OCI-LY1 (cell line): ENCODE results near the gene AURKAIP1.

Experiments used
- H2AFZ ChIP-seq: fragments of 200-600 bp; sonication (generic), shearing (Covaris generic); 2 replicates; pipeline ENCODE4 v1.6.0; 2014; ENCODE audit warnings: antibody characterized with exemption, mild to moderate bottlenecking, low read length
- H3F3A ChIP-seq: fragments of 200-600 bp; sonication (generic), shearing (Covaris generic); 2 replicates; pipeline ENCODE4 v1.6.0; 2014; ENCODE audit warnings: mild to moderate bottlenecking, antibody characterized with exemption, low read length, moderate library complexity; ENCODE audit not compliant: insufficient read depth
- H3K27ac ChIP-seq: fragments of 200-600 bp; sonication (generic); 2 replicates; pipeline ENCODE4 v1.5.1; 2014; ENCODE audit warnings: low read length, mixed run types, mild to moderate bottlenecking, low read depth; ENCODE audit not compliant: poor library complexity, severe bottlenecking
- H3K27me3 ChIP-seq: fragments of 200-600 bp; sonication (generic); 2 replicates; pipeline ENCODE4 v1.6.0; 2014; ENCODE audit warnings: antibody characterized with exemption, mild to moderate bottlenecking, low read length, moderate library complexity; ENCODE audit not compliant: insufficient read depth
- H3K36me3 ChIP-seq: fragments of 200-600 bp; sonication (generic); 2 replicates; pipeline ENCODE4 v1.6.1; 2014; ENCODE audit warnings: mild to moderate bottlenecking, antibody characterized with exemption, low read length, moderate library complexity, mixed read lengths; ENCODE audit not compliant: insufficient read depth
- H3K4me1 ChIP-seq: fragments of 200-600 bp; sonication (generic); 2 replicates; pipeline ENCODE4 v1.5.1; 2014; ENCODE audit warnings: mild to moderate bottlenecking, low read length, moderate library complexity; ENCODE audit not compliant: insufficient read depth, severe bottlenecking
- H3K4me2 ChIP-seq: fragments of 200-600 bp; sonication (generic), shearing (Covaris generic); 2 replicates; pipeline ENCODE4 v1.6.1; 2014; ENCODE audit warnings: low read length
- H3K4me3 ChIP-seq: fragments of 200-600 bp; sonication (generic); 2 replicates; pipeline ENCODE4 v1.5.1; 2014; ENCODE audit warnings: low read length, low read depth, mild to moderate bottlenecking, mixed read lengths; ENCODE audit not compliant: poor library complexity, severe bottlenecking
- H3K79me2 ChIP-seq: fragments of 200-600 bp; shearing (Covaris generic); 2 replicates; pipeline ENCODE4 v1.6.1; 2016; ENCODE audit warnings: mixed run types, low read length, mixed read lengths; ENCODE audit not compliant: insufficient read depth
- H3K9ac ChIP-seq: fragments of 200-600 bp; sonication (generic), shearing (Covaris generic); 2 replicates; pipeline ENCODE4 v1.6.1; 2014; ENCODE audit warnings: mild to moderate bottlenecking, low read length, mixed read lengths
- H3K9me2 ChIP-seq: fragments of 200-600 bp; sonication (generic), shearing (Covaris generic); 2 replicates; pipeline ENCODE4 v1.6.1; 2014; ENCODE audit warnings: low read depth, mild to moderate bottlenecking, low read length, mixed read lengths
- H3K9me3 ChIP-seq: fragments of 200-600 bp; shearing (Covaris generic); 2 replicates; pipeline ENCODE4 v1.6.1; 2014; ENCODE audit warnings: low read length, mixed read lengths
- H4K20me1 ChIP-seq: fragments of 200-600 bp; sonication (generic), shearing (Covaris generic); 2 replicates; pipeline ENCODE4 v1.6.0; 2016; ENCODE audit warnings: mild to moderate bottlenecking, low read length; ENCODE audit not compliant: insufficient read depth
- CTCF ChIP-seq: fragments of 200-600 bp; sonication (generic), shearing (Covaris generic); IDR thresholded peaks from 2 replicates; pipeline ENCODE4 v1.5.1; 2017; ENCODE audit warnings: mild to moderate bottlenecking, antibody characterized with exemption, low read length, moderate library complexity, mixed read lengths
- EZH2 ChIP-seq: fragments of 200-600 bp; sonication (generic), shearing (Covaris generic); IDR thresholded peaks from 2 replicates; pipeline ENCODE4 v1.8.0; 2017; ENCODE audit warnings: borderline replicate concordance, mixed run types, mild to moderate bottlenecking, antibody characterized with exemption, low read length, moderate library complexity, mixed read lengths

AURKAIP1 gene

GRCh38 chr1:1374929-1375662 is at the start of gene AURKAIP1:
Gene AURKAIP1 (minus strand): TSS chr1:1375207. CDS start chr1:1374756, 451 bp downstream.
- Histone ChIP-seq H3K79me2 (peaks cover 10% of the 10 kb centered on the region; the same call in 1 of the 2 replicates), H4K20me1 (no peaks in the 10 kb centered on the region), H3K4me3 (peak within 1 kb of the TSS; percentile 98), H3K9me3 (no peaks in the 10 kb centered on the region), H3K27ac (peak within 1 kb of the TSS; percentile 75), H3K4me2 (peak within 1 kb of the TSS; percentile 85), H3K36me3 (peaks cover 14% of the 10 kb centered on the region; the same call in 1 of the 2 replicates), H3K9me2 (no peaks in the 10 kb centered on the region), H3K27me3 (no peaks in the 10 kb centered on the region), H3K9ac (peak within 1 kb of the TSS; percentile 100), H3F3A (no peaks in the 10 kb centered on the region), H2AFZ (no peak within 1 kb of the TSS), H3K4me1 (peaks cover 39% of the 10 kb centered on the region)
- no peak for TF ChIP-seq EZH2
- peak; percentile 14; the same call in 1 of the 2 replicates for TF ChIP-seq CTCF

DNA sequence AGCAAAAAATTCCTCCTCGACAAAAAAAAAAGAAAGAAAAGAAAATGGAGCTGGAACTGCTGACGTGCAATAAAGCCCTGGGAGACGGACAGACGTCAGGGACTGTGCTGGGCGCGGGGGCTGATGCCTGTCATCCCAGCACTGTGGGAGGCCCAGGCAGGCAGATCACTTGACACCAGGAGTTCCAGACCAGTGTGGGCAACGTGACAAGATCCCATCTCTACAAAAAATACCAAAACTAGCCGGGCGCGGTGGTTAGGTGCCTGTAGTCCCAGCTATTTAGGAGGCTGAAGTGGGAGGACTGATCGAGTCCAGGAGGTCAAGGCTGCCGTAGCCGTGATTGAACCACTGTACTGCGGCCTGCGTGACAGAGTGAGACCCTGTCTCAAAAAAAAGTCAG is 49.7 kb upstream of the AURKAIP1 start:
- H3K4me2 ChIP-seq: no peak overlapping the region
- no peaks in the 10 kb centered on the region for H3K9me3 ChIP-seq
- H4K20me1 ChIP-seq: no peaks in the 10 kb centered on the region
- no peaks in the 10 kb centered on the region for H3K9me2 ChIP-seq
- no peak overlapping the region for H2AFZ ChIP-seq
- H3K27ac ChIP-seq: no peak overlapping the region
- H3K36me3 ChIP-seq: no peaks in the 10 kb centered on the region
- H3K79me2 ChIP-seq: no peaks in the 10 kb centered on the region
- no peak overlapping the region for H3K4me3 ChIP-seq
- no peaks in the 10 kb centered on the region for H3F3A ChIP-seq
- TF ChIP-seq EZH2 (no peak), CTCF (no peak)
- 0 out of 2 replicates have a peak, but pooled peaks cover 10% of the 10 kb centered on the region for H3K27me3 ChIP-seq
- H3K9ac ChIP-seq: no peak overlapping the region
- H3K4me1 ChIP-seq: peaks cover 5% of the 10 kb centered on the region

DNA sequence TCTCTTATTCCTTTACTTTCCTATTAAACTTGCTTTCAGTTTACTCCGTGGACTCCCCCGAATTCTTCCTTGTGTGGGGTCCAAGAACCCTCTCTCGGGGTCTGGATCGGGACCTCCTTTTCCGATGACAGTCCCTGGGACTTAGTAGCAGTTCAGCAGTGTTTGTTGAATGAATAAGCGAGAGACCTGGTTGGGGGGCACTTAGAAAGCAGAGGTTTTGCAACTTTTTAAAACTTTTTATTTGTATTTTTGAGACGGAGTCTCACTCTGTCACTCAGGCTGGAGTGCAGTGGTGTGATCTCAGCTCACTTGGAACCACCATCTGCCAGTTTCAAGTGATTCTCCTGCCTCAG is 48.2 kb upstream of the AURKAIP1 start:
- no peak for TF ChIP-seq EZH2
- no peak for TF ChIP-seq CTCF

More for the DNA sequence above, 48.2 kb upstream of the AURKAIP1 start:
- Histone ChIP-seq H3K79me2 (no peaks in the 10 kb centered on the region), H3K4me1 (peaks cover 5% of the 10 kb centered on the region), H4K20me1 (no peaks in the 10 kb centered on the region), H3K27ac (no peak overlapping the region), H3K9ac (no peak overlapping the region), H3K4me2 (no peak overlapping the region), H3K36me3 (no peaks in the 10 kb centered on the region), H3K4me3 (no peak overlapping the region), H3K27me3 (0 out of 2 replicates have a peak, but pooled peaks cover 10% of the 10 kb centered on the region), H3F3A (no peaks in the 10 kb centered on the region), H3K9me2 (no peaks in the 10 kb centered on the region), H3K9me3 (no peaks in the 10 kb centered on the region), H2AFZ (no peak overlapping the region)
